T-cell (primary cell): ENCODE data around the gene IFITM1. TPM values are rescaled to one million over a fixed set of nuclear protein-coding genes. Genes with fewer than 3 reads are reported as not detected.
"Not testable (repeated sequence)": the region's sequence is repeated elsewhere in the genome, so short reads cannot be mapped to it uniquely, and the experiment has no call there.

ENCODE experiments used
- ATAC-seq, 4 experiments: fragments of 200-7000 bp in 3 of 4; fragments of 150-1000 bp in 1 of 4; cut with Tn5 transposase; replicated peaks in 1 of 4; 1 replicate in 3 of 4; 2 replicates in 1 of 4; pipeline ENCODE4 v1.10.0; 2021; ENCODE audit warnings: moderate library complexity in 3 of 4, mild to moderate bottlenecking in 2 of 4, moderate number of reproducible peaks in 1 of 4
- CTCF ChIA-PET, 2 donors: fragments of 300-600 bp; sonication (Branson Sonifier 250); formaldehyde crosslinking; loops; one replicate each; lab custom pipeline; 2022; ENCODE audit warnings: antibody characterized with exemption in 2 of 2; lab: Charles Lee
- POLR2A ChIA-PET, 2 donors: fragments of 300-600 bp; sonication (Branson Sonifier 250); formaldehyde crosslinking; loops; one replicate each; lab custom pipeline; 2022; ENCODE audit warnings: antibody characterized with exemption in 2 of 2; lab: Charles Lee
- DNase-seq, 35 experiments: peaks; one replicate each; pipeline versions ENCODE4 v3.0.0 to v3.0.0-alpha.2; 2013 to 2023
- H3K27ac ChIP-seq: one replicate; pipeline ENCODE4 v1.5.1; 2013; ENCODE audit warnings: low read length
- H3K27me3 ChIP-seq, 2 experiments: replicated peaks in 1 of 2; 1 replicate in 1 of 2; 2 replicates in 1 of 2; pipeline versions ENCODE4 v1.6.1 to v1.7.0; 2013; ENCODE audit warnings: low read length in 1 of 2, mixed read lengths in 1 of 2; ENCODE audit not compliant: control insufficient read depth in 2 of 2, insufficient read depth in 2 of 2; ENCODE audit errors: extremely low read depth in 1 of 2
- H3K36me3 ChIP-seq, 2 donors: 1 replicate in 1 of 2; 2 replicates in 1 of 2; pipeline versions ENCODE4 v1.6.1 to v1.7.0; 2013; ENCODE audit warnings: low read length in 1 of 2; ENCODE audit not compliant: control insufficient read depth in 2 of 2, insufficient read depth in 1 of 2; ENCODE audit errors: extremely low read depth in 1 of 2
- H3K4me1 ChIP-seq, 2 experiments: 1 replicate in 1 of 2; 2 replicates in 1 of 2; pipeline versions ENCODE4 v1.6.1 to v1.7.0; 2013; ENCODE audit warnings: low read length in 2 of 2, mixed read lengths in 1 of 2; ENCODE audit not compliant: insufficient read depth in 2 of 2, control insufficient read depth in 1 of 2; ENCODE audit errors: extremely low read depth in 1 of 2
- H3K4me3 ChIP-seq, 2 donors: 1 replicate in 1 of 2; 2 replicates in 1 of 2; pipeline versions ENCODE4 v1.5.1 to v1.7.0; 2013; ENCODE audit warnings: mild to moderate bottlenecking in 2 of 2, low read length in 1 of 2, moderate library complexity in 1 of 2; ENCODE audit not compliant: control insufficient read depth in 1 of 2; ENCODE audit errors: extremely low read depth in 1 of 2
- H3K9me3 ChIP-seq: 2 replicates; pipeline ENCODE4 v1.7.0; 2013
- H3K27ac Mint-ChIP-seq, 2 donors: one replicate each; pipeline ENCODE4 v1.8.0; 2020 to 2021; ENCODE audit warnings: mild to moderate bottlenecking in 2 of 2, mixed read lengths in 2 of 2
- H3K27me3 Mint-ChIP-seq, 2 donors: one replicate each; pipeline ENCODE4 v1.8.0; 2021 to 2022; ENCODE audit warnings: mixed read lengths in 2 of 2
- H3K36me3 Mint-ChIP-seq: one replicate; pipeline ENCODE4 v1.8.0; 2021; ENCODE audit warnings: mixed read lengths
- H3K4me1 Mint-ChIP-seq, 3 donors: one replicate each; pipeline ENCODE4 v1.8.0; 2020 to 2022; ENCODE audit warnings: mixed read lengths in 3 of 3, mild to moderate bottlenecking in 1 of 3
- H3K4me3 Mint-ChIP-seq, 3 donors: one replicate each; pipeline ENCODE4 v1.8.0; 2020 to 2022; ENCODE audit warnings: mild to moderate bottlenecking in 3 of 3, mixed read lengths in 3 of 3, moderate library complexity in 3 of 3
- H3K9me3 Mint-ChIP-seq, 3 donors: one replicate each; pipeline ENCODE4 v1.8.0; 2020 to 2022; ENCODE audit warnings: mixed read lengths in 3 of 3
- WGBS: methylation state at CpG from one replicate; pipeline ENCODE4 v1.1.5; 2013; ENCODE audit warnings: missing lambda C conversion rate; ENCODE audit not compliant: insufficient coverage; 5-methylcytosine and 5-hydroxymethylcytosine counted together
- total RNA-seq, 35 experiments: library from RNA in 6 of 35; stranded (reverse) in 6 of 35; fragments of 120-200 nt in 1 of 35; gene quantifications; one replicate each; pipeline versions ENCODE4 v1.2.1 to v1.2.4 and lab custom pipeline; 2013 to 2026

Gene IFITM1
- total RNA-seq, 5 donors from 2014 or later (not counting 1 experiment from before 2014, with no cell fraction given), result 201 to 427 (median 243) TPM

GRCh38 chr11:326842-327580 lies 13.2 kb downstream of the IFITM1 start:
- peak overlapping the region; percentile 21 to 74 (median 28) for H3K4me3 Mint-ChIP-seq
- Histone ChIP-seq H3K36me3 (no peaks in the 10 kb centered on the region), H3K9me3 (no peaks in the 10 kb centered on the region), H3K27ac (peak overlapping the region; percentile 94), H3K4me3 (peak overlapping the region; percentile 23 to 44), H3K4me1 (peaks cover 47 to 77% of the 10 kb centered on the region in 2 experiments), H3K27me3 (no peaks in the 10 kb centered on the region)
- H3K27ac Mint-ChIP-seq, result peak overlapping the region; percentile 96 to 97
- ChIA-PET POLR2A (interaction anchor here (0.8 to 1.2 kb wide), 2 partner anchors 12 to 28 kb away, joined by 3 to 8 read pairs; no protein-coding TSS in a partner anchor), CTCF (interaction anchor here (0.6 to 1.7 kb wide), 3 partner anchors 10 to 186 kb away, joined by 3 to 6 read pairs (median 4); no protein-coding TSS in a partner anchor)
- peak; percentile 58 to 73 (median 68) for ATAC-seq
- WGBS, result 12% methylated on average over 14 of the region's 19 CpGs
- no peaks in the 10 kb centered on the region for H3K27me3 Mint-ChIP-seq
- H3K4me1 Mint-ChIP-seq, result peaks cover 62 to 76% (median 69%) of the 10 kb centered on the region in 3 donors
- H3K36me3 Mint-ChIP-seq, result no peaks in the 10 kb centered on the region
- no peaks in the 10 kb centered on the region for H3K9me3 Mint-ChIP-seq
- peak in 34 of 35 experiments; percentile 41 to 85 (median 71) for DNase-seq

GRCh38 chr11:327581-327923 lies 13.7 kb downstream of the IFITM1 start:
- no peak for ATAC-seq
- no CpG with 5 or more reads among the region's 3 CpGs for WGBS

GRCh38 chr11:328012-328411 lies 14.2 kb downstream of the IFITM1 start:
- no peaks in the 10 kb centered on the region for H3K27me3 Mint-ChIP-seq
- ChIA-PET POLR2A (interaction anchor here (0.8 to 1.2 kb wide), 2 partner anchors 11 to 27 kb away, joined by 3 to 8 read pairs; no protein-coding TSS in a partner anchor), CTCF (interaction anchor here (0.9 to 1.7 kb wide), 2 partner anchors 11 to 28 kb away, joined by 3 to 6 read pairs; no protein-coding TSS in a partner anchor)
- Histone ChIP-seq H3K36me3 (no peaks in the 10 kb centered on the region), H3K27me3 (no peaks in the 10 kb centered on the region), H3K4me3 (no peak overlapping the region), H3K27ac (peak overlapping the region; percentile 94), H3K4me1 (peaks cover 47 to 79% of the 10 kb centered on the region in 2 experiments), H3K9me3 (no peaks in the 10 kb centered on the region)
- no peak for ATAC-seq
- no peak for DNase-seq
- H3K9me3 Mint-ChIP-seq, result no peaks in the 10 kb centered on the region
- H3K27ac Mint-ChIP-seq, result peak overlapping the region; percentile 55 to 71
- H3K36me3 Mint-ChIP-seq, result no peaks in the 10 kb centered on the region
- peaks cover 70 to 81% (median 77%) of the 10 kb centered on the region in 3 donors for H3K4me1 Mint-ChIP-seq
- WGBS, result 96% methylated on average over 13 of the region's 13 CpGs
- H3K4me3 Mint-ChIP-seq, result peak overlapping the region in 1 of 3 donors; percentile 25

More at GRCh38 chr11:327581-327923, 13.7 kb downstream of the IFITM1 start:
- Histone ChIP-seq H3K36me3 (no peaks in the 10 kb centered on the region), H3K4me1 (peaks cover 47 to 77% of the 10 kb centered on the region in 2 experiments), H3K27me3 (no peaks in the 10 kb centered on the region), H3K4me3 (peak overlapping the region in 1 of 2 donors; percentile 23), H3K27ac (peak overlapping the region; percentile 94), H3K9me3 (no peaks in the 10 kb centered on the region)
- no peak for DNase-seq
- Mint-ChIP-seq H3K4me3 (peak overlapping the region; percentile 21 to 74 (median 28)), H3K27ac (peak overlapping the region; percentile 96 to 97), H3K27me3 (no peaks in the 10 kb centered on the region), H3K4me1 (peaks cover 65 to 77% (median 72%) of the 10 kb centered on the region in 3 donors), H3K9me3 (no peaks in the 10 kb centered on the region), H3K36me3 (no peaks in the 10 kb centered on the region)
- ChIA-PET CTCF (interaction anchor here in 1 of 2 donors (1.7 kb wide), 1 partner anchor 10 kb away, joined by 6 read pairs; no protein-coding TSS in a partner anchor), POLR2A (interaction anchor here (0.8 to 1.2 kb wide), 2 partner anchors 11 to 27 kb away, joined by 3 to 8 read pairs; no protein-coding TSS in a partner anchor)

- Mint-ChIP-seq H3K4me1 (peaks cover 70 to 80% (median 74%) of the 10 kb centered on the region in 3 donors), H3K27ac (peak overlapping the region; percentile 77 to 88), H3K4me3 (peak overlapping the region in 1 of 3 donors; percentile 70)
- H3K4me3 ChIP-seq, H3K27me3 Mint-ChIP-seq, H3K36me3 ChIP-seq, H3K36me3 Mint-ChIP-seq, ATAC-seq, H3K27me3 ChIP-seq, DNase-seq, H3K9me3 Mint-ChIP-seq, H3K9me3 ChIP-seq, H3K27ac ChIP-seq: not testable (repeated sequence)
- H3K4me1 ChIP-seq, result peaks cover 46 to 76% of the 10 kb centered on the region in 2 experiments
- POLR2A ChIA-PET, result interaction anchor here in 1 of 2 donors (1.3 kb wide), 1 partner anchor 11 kb away, joined by 3 read pairs; no protein-coding TSS in a partner anchor
- 95% methylated on average over 7 of the region's 15 CpGs for WGBS
- CTCF ChIA-PET, result interaction anchor here (0.5 to 1.8 kb wide), 4 partner anchors 12 to 94 kb away, joined by 3 to 4 read pairs (median 3); no protein-coding TSS in a partner anchor
Observed at GRCh38 chr11:328516-329100, 14.8 kb downstream of the IFITM1 start.

- Mint-ChIP-seq H3K27ac (peak overlapping the region; percentile 77 to 88), H3K4me3 (peak overlapping the region in 1 of 3 donors; percentile 70), H3K36me3 (no peaks in the 10 kb centered on the region), H3K27me3 (no peaks in the 10 kb centered on the region), H3K9me3 (no peaks in the 10 kb centered on the region), H3K4me1 (peaks cover 60 to 70% (median 64%) of the 10 kb centered on the region in 3 donors)
- CTCF ChIA-PET, result interaction anchor here in 1 of 2 donors (1.8 kb wide), 1 partner anchor 10 kb away, joined by 4 read pairs; no protein-coding TSS in a partner anchor
- Histone ChIP-seq H3K4me3 (no peak overlapping the region), H3K27ac (no peak overlapping the region), H3K27me3 (no peaks in the 10 kb centered on the region), H3K9me3 (no peaks in the 10 kb centered on the region), H3K36me3 (no peaks in the 10 kb centered on the region), H3K4me1 (peaks cover 36 to 65% of the 10 kb centered on the region in 2 experiments)
- DNase-seq (no peak), ATAC-seq (no peak)
- 100% methylated on average over 1 of the region's 2 CpGs for WGBS
- POLR2A ChIA-PET, result interaction anchor here (0.6 to 1.3 kb wide), 2 partner anchors 12 to 14 kb away, joined by 3 read pairs; no protein-coding TSS in a partner anchor
Observed at GRCh38 chr11:329886-330253, 16.0 kb downstream of the IFITM1 start.

- DNase-seq (no peak), ATAC-seq (no peak)
- Histone ChIP-seq H3K27ac (no peak overlapping the region), H3K36me3 (no peaks in the 10 kb centered on the region), H3K9me3 (no peaks in the 10 kb centered on the region), H3K27me3 (no peaks in the 10 kb centered on the region), H3K4me1 (peaks cover 35 to 63% of the 10 kb centered on the region in 2 experiments), H3K4me3 (no peak overlapping the region)
- peaks cover 58 to 68% (median 61%) of the 10 kb centered on the region in 3 donors for H3K4me1 Mint-ChIP-seq
- WGBS, result 83% methylated on average over 9 of the region's 14 CpGs
- ChIA-PET CTCF (interaction anchor here in 1 of 2 donors (1.8 kb wide), 1 partner anchor 10 kb away, joined by 4 read pairs; no protein-coding TSS in a partner anchor), POLR2A (no interaction called here)
- H3K36me3 Mint-ChIP-seq, result no peaks in the 10 kb centered on the region
- H3K9me3 Mint-ChIP-seq, result no peaks in the 10 kb centered on the region
- peak overlapping the region in 1 of 3 donors; percentile 70 for H3K4me3 Mint-ChIP-seq
- H3K27ac Mint-ChIP-seq, result peak overlapping the region in 1 of 2 donors; percentile 88
- H3K27me3 Mint-ChIP-seq, result no peaks in the 10 kb centered on the region
Observed at GRCh38 chr11:330307-330693, 16.5 kb downstream of the IFITM1 start.
